GM20000 (cell line): ENCODE measurements around the gene SLC25A47.
A peak's percentile ranks its signal among the peaks of the same experiment; 100 is the strongest.
"Not testable (repeated sequence)": the region's sequence is repeated elsewhere in the genome, so short reads cannot be mapped to it uniquely, and the experiment has no call there.

Experiments
- DNase-seq: peaks from one replicate; pipeline ENCODE4 v3.0.0; 2012; ENCODE audit warnings: low spot score
- TF ChIP-seq, protein P1 (sequence below): IDR thresholded peaks from 2 replicates; pipeline ENCODE4 v1.5.1; 2012; ENCODE audit warnings: mild to moderate bottlenecking, control low read depth; ENCODE audit errors: extremely low read depth, missing control alignments

SLC25A47 gene

DNA sequence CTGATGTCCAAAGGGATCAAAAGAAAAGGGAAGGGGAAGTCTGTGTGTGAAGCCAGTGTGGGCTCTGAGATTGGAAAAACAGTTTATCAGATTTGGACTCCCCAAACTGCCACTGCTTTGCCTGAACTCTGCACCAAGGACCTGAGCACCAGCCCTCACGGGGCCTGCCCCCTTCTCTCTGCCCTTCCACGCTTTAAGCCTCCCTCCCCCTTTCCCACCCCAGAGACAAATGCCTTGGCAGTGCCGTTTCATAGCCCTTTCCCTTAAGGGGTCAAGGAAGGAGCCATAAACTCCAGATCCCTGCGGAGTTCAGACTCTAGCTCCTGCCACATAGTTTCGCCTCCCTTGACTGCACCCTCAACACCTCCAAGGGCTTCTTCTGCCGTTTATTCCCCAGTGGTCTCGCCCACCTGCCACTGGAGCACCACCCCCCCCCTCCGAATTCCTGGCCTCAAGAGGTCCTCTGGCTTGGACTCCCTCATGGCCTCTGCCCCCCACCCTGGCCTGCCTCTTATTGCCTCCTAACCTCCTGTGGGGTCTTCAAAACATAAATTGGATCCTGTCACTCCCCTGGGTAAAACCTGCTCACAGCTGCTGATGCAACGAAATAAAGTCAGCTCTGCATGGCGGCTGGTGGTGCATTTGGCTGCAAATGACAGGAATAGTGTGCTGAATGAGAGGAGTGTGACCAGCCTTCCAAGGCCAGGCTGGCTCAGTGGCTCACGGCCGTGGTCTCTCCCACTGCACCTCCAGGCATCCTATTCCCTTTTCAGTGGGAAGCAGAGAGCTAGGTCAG lies 35.7 kb upstream of the SLC25A47 start:
- TF ChIP-seq, protein P1, sequence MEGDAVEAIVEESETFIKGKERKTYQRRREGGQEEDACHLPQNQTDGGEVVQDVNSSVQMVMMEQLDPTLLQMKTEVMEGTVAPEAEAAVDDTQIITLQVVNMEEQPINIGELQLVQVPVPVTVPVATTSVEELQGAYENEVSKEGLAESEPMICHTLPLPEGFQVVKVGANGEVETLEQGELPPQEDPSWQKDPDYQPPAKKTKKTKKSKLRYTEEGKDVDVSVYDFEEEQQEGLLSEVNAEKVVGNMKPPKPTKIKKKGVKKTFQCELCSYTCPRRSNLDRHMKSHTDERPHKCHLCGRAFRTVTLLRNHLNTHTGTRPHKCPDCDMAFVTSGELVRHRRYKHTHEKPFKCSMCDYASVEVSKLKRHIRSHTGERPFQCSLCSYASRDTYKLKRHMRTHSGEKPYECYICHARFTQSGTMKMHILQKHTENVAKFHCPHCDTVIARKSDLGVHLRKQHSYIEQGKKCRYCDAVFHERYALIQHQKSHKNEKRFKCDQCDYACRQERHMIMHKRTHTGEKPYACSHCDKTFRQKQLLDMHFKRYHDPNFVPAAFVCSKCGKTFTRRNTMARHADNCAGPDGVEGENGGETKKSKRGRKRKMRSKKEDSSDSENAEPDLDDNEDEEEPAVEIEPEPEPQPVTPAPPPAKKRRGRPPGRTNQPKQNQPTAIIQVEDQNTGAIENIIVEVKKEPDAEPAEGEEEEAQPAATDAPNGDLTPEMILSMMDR: no peak
- no peak for DNase-seq

GRCh38 chr14:100287998-100288295 lies 35.2 kb upstream of the SLC25A47 start:
- not testable (repeated sequence) for DNase-seq

DNA sequence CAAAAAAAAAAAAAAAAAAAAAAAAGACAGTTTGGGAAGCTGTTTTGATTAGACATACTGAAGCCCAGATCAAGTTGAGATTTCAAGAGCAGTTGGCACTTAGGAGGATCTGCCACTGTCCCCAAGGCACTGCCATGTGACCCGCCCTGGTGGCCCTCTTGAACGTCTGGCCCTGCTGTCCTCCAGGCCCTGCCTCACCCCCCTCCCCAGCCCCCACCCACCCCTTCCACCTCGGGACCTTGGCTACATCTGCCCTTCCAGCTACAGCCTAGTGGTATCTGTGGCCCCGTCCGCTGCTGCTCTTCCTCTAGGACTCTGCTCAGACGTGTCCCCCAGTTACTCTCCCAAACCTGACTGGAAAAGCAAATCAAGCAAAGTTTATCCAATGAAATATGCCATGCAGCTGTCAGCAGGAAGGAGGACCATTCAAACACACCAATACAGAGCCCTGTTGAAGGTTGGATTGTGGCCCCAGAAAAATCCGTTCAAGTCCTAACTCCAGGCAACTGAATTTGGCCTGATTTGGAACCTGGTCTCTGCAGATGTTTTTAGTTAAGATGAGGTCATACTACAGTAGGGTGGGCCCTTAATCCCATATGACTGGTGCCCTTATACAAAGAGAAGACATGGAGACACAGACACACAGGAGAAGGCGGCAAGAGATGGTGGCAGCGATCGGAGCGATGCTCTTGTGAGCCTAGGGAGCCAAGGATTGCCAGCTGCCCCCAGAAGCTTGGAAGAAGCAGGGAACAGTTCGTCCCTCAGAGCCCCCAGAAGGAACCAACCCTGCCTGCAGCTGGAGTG lies 34.6 kb upstream of the SLC25A47 start:
- DNase-seq: no peak
- TF ChIP-seq, protein P1: no peak

- TF ChIP-seq, protein P1: no peak
- DNase-seq: peak; percentile 45
Observed at GRCh38 chr14:100289916-100290606, 33.1 kb upstream of the SLC25A47 start.

DNA sequence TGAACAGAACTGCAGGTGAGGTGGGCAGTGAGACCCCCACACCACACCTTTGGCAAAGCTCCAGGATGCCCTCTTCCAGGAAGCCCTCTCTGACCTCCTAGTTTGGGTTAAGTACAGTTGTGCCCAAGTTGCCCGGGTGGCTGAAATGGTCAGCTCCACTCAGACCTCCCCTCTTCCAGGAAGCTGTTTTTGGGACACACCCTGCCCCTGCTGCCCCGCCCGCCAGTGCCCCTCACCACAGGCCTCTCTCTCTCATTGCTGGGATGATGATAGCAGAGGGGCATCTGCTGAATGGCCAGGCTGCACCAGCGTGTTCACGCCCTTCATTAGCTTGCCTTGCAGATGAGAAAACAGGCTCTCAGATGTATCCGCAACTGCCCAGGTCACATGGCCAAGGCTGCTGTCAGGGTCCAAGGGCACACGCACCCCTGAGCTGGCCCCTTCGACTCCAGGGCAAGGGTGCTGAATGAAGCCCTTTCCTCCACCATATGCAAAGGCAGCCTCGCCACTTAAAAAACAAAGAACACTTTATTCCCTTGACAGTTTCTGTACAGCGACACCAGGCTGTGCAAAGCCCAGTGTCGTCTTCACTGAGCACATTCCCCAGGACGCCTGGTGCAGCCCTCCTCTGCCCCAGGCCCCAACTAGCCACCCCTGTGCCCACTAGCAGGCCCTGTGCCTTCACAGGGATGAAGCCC lies 32.4 kb upstream of the SLC25A47 start:
- TF ChIP-seq, protein P1: no peak
- no peak for DNase-seq

DNA sequence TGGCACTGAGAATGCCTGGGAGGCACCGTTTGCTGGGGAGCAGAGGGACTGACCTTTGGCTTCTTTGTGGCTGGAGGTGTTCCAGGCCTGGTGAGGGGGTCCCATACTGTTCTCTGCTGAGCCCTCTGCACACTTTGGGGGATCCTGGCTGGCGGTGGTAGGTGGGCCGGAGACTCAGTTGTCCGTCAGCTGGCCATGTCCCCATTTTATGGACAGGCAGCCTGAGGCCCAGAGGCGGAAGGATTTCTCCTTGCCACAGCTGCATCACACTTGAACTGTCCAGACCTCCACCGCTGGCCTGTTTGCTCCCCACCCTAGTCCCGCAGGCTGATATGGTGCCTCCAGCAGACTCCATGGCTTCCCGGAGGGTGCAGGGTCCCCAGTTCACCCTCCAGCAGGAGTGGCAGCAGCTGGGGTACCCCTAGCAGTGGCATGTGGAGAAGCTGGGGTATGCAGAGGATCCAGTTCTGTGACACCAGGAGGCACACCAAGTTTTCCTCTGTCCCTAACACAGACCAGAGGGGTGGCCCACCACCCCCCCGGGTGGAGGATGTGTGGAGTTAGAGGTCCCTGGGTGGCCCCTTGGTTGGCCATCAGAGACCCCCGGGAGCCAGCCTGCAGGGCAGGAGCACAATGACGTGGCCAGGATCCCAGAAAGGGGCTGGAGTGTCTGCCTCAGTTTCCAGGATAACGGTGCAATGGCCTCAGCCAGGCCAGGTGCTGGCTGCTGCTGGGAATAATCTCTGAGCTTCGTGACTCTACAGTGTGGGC lies 31.6 kb upstream of the SLC25A47 start:
- TF ChIP-seq, protein P1: no peak
- DNase-seq: peak; percentile 12

GRCh38 chr14:100292301-100292775 lies 30.8 kb upstream of the SLC25A47 start:
- TF ChIP-seq, protein P1: no peak
- no peak for DNase-seq
